A549 (cell line): ENCODE measurements around the gene MYO1B. TPM values are rescaled to one million over a fixed set of nuclear protein-coding genes. Genes with fewer than 3 reads are reported as not detected.
A peak's percentile ranks its signal among the peaks of the same experiment; 100 is the strongest.

Source experiments
- ATAC-seq, 2 experiments: fragments of 200-7000 bp in 1 of 2; fragments of >200 bp in 1 of 2; cut with Nextera tagmentation in 1 of 2; cut with Tn5 transposase in 1 of 2; 3 replicates each; pipeline versions ENCODE4 v1.8.0 to v1.9.1; 2018 to 2020; ENCODE audit warnings: mild to moderate bottlenecking in 1 of 2, moderate library complexity in 1 of 2
- CTCF ChIA-PET: fragments of 300-600 bp; sonication (Branson Sonifier 250); formaldehyde crosslinking; extraction: SDS; loops from one replicate; lab custom pipeline; 2021; ENCODE audit warnings: antibody characterized with exemption, inconsistent platforms; lab: Yijun Ruan, JAX
- POLR2A ChIA-PET: fragments of 350-600 bp; formaldehyde crosslinking; extraction: SDS; loops from one replicate; lab custom pipeline; 2021; ENCODE audit warnings: antibody characterized with exemption, inconsistent platforms; lab: Yijun Ruan, JAX
- DNase-seq, 2 experiments: peaks; one replicate each; pipeline versions ENCODE4 v3.0.0 to v3.0.0-alpha.2; 2011 to 2016; ENCODE audit warnings: low read depth in 1 of 2, low spot score in 1 of 2
- FAIRE-seq: peaks from 2 replicates; lab custom pipeline; 2011; peaks lifted over from hg19 to GRCh38; lab: Jason Lieb, UNC
- H3K27ac ChIP-seq, 2 experiments: fragments of >200 bp; sonication (Bioruptor Twin); formaldehyde crosslinking; 3 replicates each; pipeline ENCODE4 v1.5.1; 2016 to 2017
- H3K4me1 ChIP-seq: fragments of >200 bp; sonication (Bioruptor Twin); formaldehyde crosslinking; 3 replicates; pipeline ENCODE4 v1.6.1; 2016
- H3K4me2 ChIP-seq: fragments of >200 bp; sonication (Bioruptor Twin); formaldehyde crosslinking; 3 replicates; pipeline ENCODE4 v1.6.1; 2016
- H3K4me3 ChIP-seq: fragments of >200 bp; sonication (Bioruptor Twin); formaldehyde crosslinking; 3 replicates; pipeline ENCODE4 v1.5.1; 2016
- H3K9me3 ChIP-seq: fragments of >200 bp; sonication (Bioruptor Twin); formaldehyde crosslinking; 3 replicates; pipeline ENCODE4 v1.6.1; 2016
- CBX2 ChIP-seq: fragments of 200-600 bp; sonication (generic); IDR thresholded peaks from 2 replicates; pipeline ENCODE4 v1.6.1; 2016; ENCODE audit warnings: low read depth, mild to moderate bottlenecking, borderline replicate concordance
- CBX8 ChIP-seq: fragments of 200-600 bp; sonication (generic); IDR thresholded peaks from 2 replicates; pipeline ENCODE4 v1.6.1; 2016
- CHD2 ChIP-seq: fragments of 150-350 bp; IDR thresholded peaks from 2 replicates; pipeline ENCODE4 v1.6.1; 2014; ENCODE audit warnings: low read length; ENCODE audit not compliant: partially characterized antibody
- CHD4 ChIP-seq: fragments of 200-600 bp; sonication (generic); IDR thresholded peaks from 2 replicates; pipeline ENCODE4 v1.6.1; 2016; ENCODE audit warnings: antibody characterized with exemption, mild to moderate bottlenecking, borderline replicate concordance
- CTCF ChIP-seq: fragments of >200 bp; sonication (Bioruptor Twin); formaldehyde crosslinking; IDR thresholded peaks from 3 replicates; pipeline ENCODE4 v1.5.1; 2016
- E2F6 ChIP-seq: IDR thresholded peaks from 2 replicates; pipeline ENCODE4 v1.6.1; 2012; ENCODE audit warnings: low read depth, borderline replicate concordance
- EHF ChIP-seq: fragments of 250-450 bp; sonication (Bioruptor Pico); IDR thresholded peaks from 2 replicates; pipeline ENCODE4 v1.5.0; 2020; ENCODE audit warnings: mild to moderate bottlenecking
- EP300 ChIP-seq, 2 experiments: fragments of >200 bp; sonication (Bioruptor Twin); formaldehyde crosslinking; IDR thresholded peaks; 2 replicates in 1 of 2; 3 replicates in 1 of 2; pipeline ENCODE4 v1.6.1; 2016 to 2017
- ESRRA ChIP-seq: fragments of 150-350 bp; IDR thresholded peaks from 2 replicates; pipeline ENCODE4 v1.6.1; 2014; ENCODE audit warnings: mild to moderate bottlenecking, low read length, borderline replicate concordance
- FOSB ChIP-seq: fragments of 250-450 bp; sonication (Bioruptor Pico); IDR thresholded peaks from 2 replicates; pipeline ENCODE4 v1.5.0; 2020; ENCODE audit warnings: mild to moderate bottlenecking, moderate library complexity
- FOSL2 ChIP-seq, 2 experiments: fragments of 450-650 bp in 1 of 2; fragments of >200 bp in 1 of 2; sonication (Bioruptor Twin) in 1 of 2; formaldehyde crosslinking; IDR thresholded peaks; 2 replicates each; pipeline versions ENCODE4 v1.5.0 to v1.6.1; 2016 to 2020; ENCODE audit warnings: mild to moderate bottlenecking in 1 of 2, moderate library complexity in 1 of 2
- FOXS1 ChIP-seq: fragments of 250-450 bp; sonication (Bioruptor Pico); IDR thresholded peaks from 2 replicates; pipeline ENCODE4 v1.5.0; 2020; ENCODE audit warnings: mild to moderate bottlenecking, moderate library complexity
- HMGXB4 ChIP-seq: fragments of 250-450 bp; sonication (Bioruptor Pico); IDR thresholded peaks from 2 replicates; pipeline ENCODE4 v1.5.0; 2021; ENCODE audit warnings: mild to moderate bottlenecking, moderate library complexity, borderline replicate concordance
- HOXA7 ChIP-seq: fragments of 250-450 bp; sonication (Bioruptor Pico); IDR thresholded peaks from 2 replicates; pipeline ENCODE4 v1.5.0; 2020; ENCODE audit warnings: mild to moderate bottlenecking, moderate library complexity
- HOXB13 ChIP-seq: fragments of 250-450 bp; sonication (Bioruptor Pico); IDR thresholded peaks from 2 replicates; pipeline ENCODE4 v1.5.0; 2020; ENCODE audit warnings: low read depth, mild to moderate bottlenecking, moderate library complexity
- JUNB ChIP-seq: fragments of >200 bp; sonication (Bioruptor Twin); formaldehyde crosslinking; IDR thresholded peaks from 2 replicates; pipeline ENCODE4 v1.6.1; 2016
- MAFK ChIP-seq: fragments of 450-650 bp; IDR thresholded peaks from 2 replicates; pipeline ENCODE4 v1.6.1; 2014; ENCODE audit not compliant: partially characterized antibody
- MAX ChIP-seq: IDR thresholded peaks from 2 replicates; pipeline ENCODE4 v1.6.1; 2012
- PBX3 ChIP-seq: IDR thresholded peaks from 2 replicates; pipeline ENCODE4 v1.6.1; 2012
- RAD21 ChIP-seq, 2 experiments: fragments of >200 bp in 1 of 2; sonication (Bioruptor Twin) in 1 of 2; formaldehyde crosslinking in 1 of 2; IDR thresholded peaks in 1 of 2; conservative IDR thresholded peaks in 1 of 2; 2 replicates in 1 of 2; 3 replicates in 1 of 2; pipeline ENCODE4 v1.6.1; 2012 to 2018; ENCODE audit warnings: inconsistent platforms in 1 of 2
- RFX5 ChIP-seq: fragments of 450-650 bp; IDR thresholded peaks from 2 replicates; pipeline ENCODE4 v1.7.1; 2014; ENCODE audit warnings: antibody characterized with exemption, mild to moderate bottlenecking, moderate library complexity
- TP53 ChIP-seq: fragments of 250-450 bp; sonication (Bioruptor Pico); IDR thresholded peaks from 2 replicates; pipeline ENCODE4 v1.5.0; 2021; ENCODE audit warnings: mild to moderate bottlenecking, moderate library complexity
- USF2 ChIP-seq: fragments of 450-650 bp; IDR thresholded peaks from 2 replicates; pipeline ENCODE4 v1.6.1; 2014; ENCODE audit warnings: antibody characterized with exemption
- ZC3H11A ChIP-seq: fragments of 450-650 bp; IDR thresholded peaks from 2 replicates; pipeline ENCODE4 v1.6.1; 2014; ENCODE audit warnings: antibody characterized with exemption, mild to moderate bottlenecking
- ZNF302 ChIP-seq: fragments of 250-450 bp; sonication (Bioruptor Pico); IDR thresholded peaks from 2 replicates; pipeline ENCODE4 v1.9.0; 2021; ENCODE audit warnings: inconsistent platforms, mild to moderate bottlenecking, moderate library complexity
- ZSCAN20 ChIP-seq: fragments of 250-450 bp; sonication (Bioruptor Pico); IDR thresholded peaks from 2 replicates; pipeline ENCODE4 v1.8.0; 2022; ENCODE audit warnings: mild to moderate bottlenecking, moderate library complexity
- whole genome bisulfite sequencing: methylation state at CpG from one replicate; pipeline ENCODE4 v1.1.6; 2017; ENCODE audit errors: missing lambda C conversion rate; 5-methylcytosine and 5-hydroxymethylcytosine counted together
- polyA plus RNA-seq, 4 experiments: library from polyadenylated mRNA; depleted of rRNA in 3 of 4; stranded (reverse); fragments of >200 nt; fragmentation: RNase III in 1 of 4; extraction: RNeasy Plus Mini Kit Qiagen cat#74134 plus additional on column Dnase treatment in 1 of 4; gene quantifications; 2 replicates in 3 of 4; 3 replicates in 1 of 4; pipeline ENCODE4 v1.2.3, GENCODE V29; 2011 to 2017

Gene MYO1B
- polyA plus RNA-seq, 2 of the 4 experiments (the other 2 are of a cell fraction), result 77.7 to 159 TPM

- ChIA-PET POLR2A (no interaction called here), CTCF (no interaction called here)
- peak overlapping the region in 1 of 2 experiments; percentile 30; a peak in 1 of 6 replicates for H3K27ac ChIP-seq
- TF ChIP-seq ESRRA (no peak), MAFK (no peak), FOXS1 (CRISPR knock-in tag) (no peak), FOSL2 (IDR thresholded peaks at IDR 0.05) (no peak), FOSL2 (CRISPR knock-in tag; IDR thresholded peaks at IDR 0.05) (0 out of 2 replicates have a peak, but pooled peaks have one; percentile 23)
- H3K4me3 ChIP-seq, result no peak overlapping the region
- no peak overlapping the region for H3K4me2 ChIP-seq
- 0 out of 3 replicates have a peak, but pooled peaks cover 4% of the 10 kb centered on the region for H3K9me3 ChIP-seq
- no peak for DNase-seq
- FAIRE-seq, result no peak
- WGBS, result 66% methylated on average over 5 of the region's 5 CpGs
- peaks cover 14% of the 10 kb centered on the region for H3K4me1 ChIP-seq
- ATAC-seq, result no peak; a peak in 1 of 6 replicates
Observed at GRCh38 chr2:191230174-191230573, 15.0 kb upstream of the MYO1B start.

GRCh38 chr2:191231995-191232394, 13.2 kb upstream of the MYO1B start:
- Histone ChIP-seq H3K27ac (no peak overlapping the region), H3K4me3 (no peak overlapping the region), H3K4me2 (no peak overlapping the region), H3K9me3 (0 out of 3 replicates have a peak, but pooled peaks cover 4% of the 10 kb centered on the region), H3K4me1 (no peaks in the 10 kb centered on the region)
- no peak for TF ChIP-seq HOXA7 (CRISPR knock-in tag)
- no peak for TF ChIP-seq PBX3
- peak; percentile 39 to 53; a peak in 4 of 5 replicates for TF ChIP-seq RAD21 (conservative IDR thresholded peaks at IDR 0.05 in 1 of 2, IDR thresholded peaks at IDR 0.05 in 1 of 2)
- no peak for TF ChIP-seq CBX2
- TF ChIP-seq CTCF, result peak; percentile 41
- no peak for TF ChIP-seq JUNB
- no peak for TF ChIP-seq FOSB (CRISPR knock-in tag)
- no peak for TF ChIP-seq ZC3H11A
- ATAC-seq (no peak), DNase-seq (no peak), FAIRE-seq (no peak)
- POLR2A ChIA-PET, result no interaction called here
- 64% methylated on average over 2 of the region's 2 CpGs for WGBS
- CTCF ChIA-PET, result interaction anchor here (1.0 to 1.5 kb wide), 4 partner anchors 12 to 41 kb away, joined by 3 to 7 read pairs (median 4); no protein-coding TSS in a partner anchor

- 75% methylated on average over 5 of the region's 5 CpGs for WGBS
- Histone ChIP-seq H3K4me1 (no peaks in the 10 kb centered on the region), H3K27ac (no peak overlapping the region), H3K9me3 (0 out of 3 replicates have a peak, but pooled peaks cover 4% of the 10 kb centered on the region), H3K4me3 (no peak overlapping the region), H3K4me2 (no peak overlapping the region)
- CTCF ChIA-PET, result no interaction called here
- no peak for FAIRE-seq
- TF ChIP-seq TP53 (CRISPR knock-in tag) (no peak), MAX (no peak), CHD4 (no peak), ZSCAN20 (CRISPR knock-in tag) (no peak), RFX5 (no peak), EP300 (IDR thresholded peaks at IDR 0.05) (no peak), CHD2 (no peak), USF2 (no peak), JUNB (no peak), EHF (CRISPR knock-in tag) (no peak), E2F6 (no peak), ZNF302 (CRISPR knock-in tag) (no peak), HOXB13 (CRISPR knock-in tag) (no peak), HMGXB4 (CRISPR knock-in tag) (no peak), CBX8 (no peak)
- TF ChIP-seq, all 56 proteins: peak for 0
- POLR2A ChIA-PET, result no interaction called here
- ATAC-seq, result no peak
- no peak for DNase-seq
Observed at GRCh38 chr2:191233533-191233932, 11.7 kb upstream of the MYO1B start.
